ENCODE data around the gene SPSB1.
A peak's percentile ranks its signal among the peaks of the same experiment; 100 is the strongest.

SPSB1 gene

GRCh38 chr1:9302745-9303524 lies 10.2 kb downstream of the SPSB1 start:
- DNase-seq: no peak

DNA sequence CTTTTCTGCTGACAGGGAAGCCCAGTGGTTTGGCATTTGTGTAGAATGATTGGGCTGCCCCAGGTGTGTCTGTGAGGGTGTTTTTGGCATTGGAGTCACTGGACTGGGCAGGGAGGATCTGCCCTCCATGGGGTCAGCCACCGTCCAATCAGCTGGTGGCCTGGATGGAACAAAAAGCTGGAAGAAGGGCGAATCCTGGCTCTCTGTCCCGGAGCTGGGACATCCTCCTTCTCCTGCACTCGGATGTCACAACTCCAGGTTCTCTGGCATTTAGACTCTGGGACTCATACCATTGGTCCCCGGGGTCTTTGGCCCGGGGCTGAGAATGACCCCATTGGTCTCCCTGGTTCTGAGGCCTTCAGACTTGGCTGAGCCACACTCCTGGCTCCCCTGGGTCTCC lies 11.2 kb downstream of the SPSB1 start:
- no peak for DNase-seq

- no peak for DNase-seq
Measured at GRCh38 chr1:9305216-9305615, 12.5 kb downstream of the SPSB1 start.

DNA sequence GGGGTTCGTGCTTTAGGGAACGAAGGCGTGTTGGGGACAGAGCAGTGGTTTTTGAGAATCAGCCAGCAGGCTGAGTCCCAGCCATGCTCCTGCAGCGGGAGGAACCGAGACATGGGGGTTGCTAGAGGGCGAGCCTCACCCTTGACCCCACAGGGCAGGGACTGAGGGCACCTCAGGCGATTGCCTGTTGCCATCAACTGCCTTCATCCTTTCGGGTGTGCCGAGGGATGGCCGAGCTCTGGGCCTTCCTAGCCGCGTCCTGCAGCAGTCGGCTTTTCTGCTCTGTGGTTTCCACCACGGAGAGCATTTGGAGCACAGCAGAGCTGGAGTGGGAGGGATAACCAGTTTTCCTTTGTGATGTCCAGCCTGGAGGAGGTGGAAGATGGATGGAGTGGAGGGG lies 13.3 kb downstream of the SPSB1 start:
- DNase-seq: no peak

GRCh38 chr1:9307303-9307702 lies 14.6 kb downstream of the SPSB1 start:
- no peak for DNase-seq

GRCh38 chr1:9308236-9308785 lies 15.6 kb downstream of the SPSB1 start:
- no peak for DNase-seq

DNA sequence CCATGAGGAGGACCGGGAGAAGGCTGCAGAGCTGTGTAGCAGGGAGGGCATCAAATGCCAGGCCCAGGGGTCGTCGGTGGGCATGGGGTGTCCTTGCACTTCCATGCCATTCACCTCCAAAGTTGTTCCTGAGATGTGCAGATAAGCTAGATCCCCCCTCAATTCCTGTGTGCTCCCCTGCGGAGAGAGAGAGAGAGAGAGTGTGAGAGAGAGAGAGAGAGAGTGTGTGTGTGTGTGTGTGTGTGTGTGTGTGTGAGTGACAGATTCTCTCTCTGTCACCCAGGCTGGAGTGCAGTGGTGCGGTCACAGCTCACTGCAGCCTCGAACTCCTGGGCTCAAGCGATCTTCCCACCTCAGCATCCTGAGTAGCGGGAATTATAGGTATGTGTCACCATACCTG lies 16.4 kb downstream of the SPSB1 start:
- DNase-seq: no peak

- DNase-seq: no peak
Measured at GRCh38 chr1:9309991-9310390, 17.3 kb downstream of the SPSB1 start.

GRCh38 chr1:9311029-9311428 lies 18.3 kb downstream of the SPSB1 start:
- DNase-seq: no peak

DNA sequence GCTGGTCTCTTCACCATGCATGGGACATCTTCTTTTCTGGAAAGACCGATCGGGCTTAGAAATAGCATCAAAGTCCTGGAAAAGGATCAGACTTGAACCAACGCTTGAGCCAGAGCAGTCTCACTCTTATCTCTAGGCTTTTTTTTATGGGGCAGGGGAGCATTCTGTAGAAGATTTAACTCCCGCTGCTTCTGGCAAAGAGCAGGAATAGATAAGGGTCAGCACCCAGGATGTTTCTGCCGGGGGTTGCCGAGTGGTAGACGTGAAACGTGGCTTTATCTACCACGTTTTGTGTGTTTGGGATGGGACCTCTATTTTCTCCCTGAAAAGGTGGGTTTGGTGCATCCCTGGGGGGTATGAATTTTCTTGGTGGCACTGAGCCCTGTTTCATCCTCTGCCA lies 18.8 kb downstream of the SPSB1 start:
- DNase-seq: no peak

GRCh38 chr1:9312168-9312720 lies 19.6 kb downstream of the SPSB1 start:
- no peak for DNase-seq

GRCh38 chr1:9313576-9313975 lies 20.9 kb downstream of the SPSB1 start:
- no peak for DNase-seq

DNA sequence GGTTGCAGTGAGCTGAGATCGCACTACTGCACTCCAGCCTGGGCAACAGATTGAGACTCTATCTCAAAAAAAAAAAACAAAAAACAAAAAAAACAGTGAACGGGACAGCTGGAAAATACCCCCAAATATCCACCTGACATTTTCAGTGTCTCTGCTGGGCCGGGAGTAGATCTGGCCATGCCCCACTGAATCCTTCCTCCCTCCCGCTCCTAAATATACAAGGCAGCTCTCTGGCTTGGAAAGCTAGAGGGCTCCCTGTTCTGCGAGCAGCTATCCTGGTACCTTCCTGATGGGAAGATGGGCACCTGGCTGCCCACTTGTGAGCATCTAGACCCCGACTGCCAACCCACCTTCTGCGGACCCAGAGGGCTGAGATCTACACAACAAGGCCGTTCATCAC lies 21.4 kb downstream of the SPSB1 start:
- no peak for DNase-seq

- no peak for DNase-seq
Measured at GRCh38 chr1:9314711-9315379, 22.2 kb downstream of the SPSB1 start.

DNA sequence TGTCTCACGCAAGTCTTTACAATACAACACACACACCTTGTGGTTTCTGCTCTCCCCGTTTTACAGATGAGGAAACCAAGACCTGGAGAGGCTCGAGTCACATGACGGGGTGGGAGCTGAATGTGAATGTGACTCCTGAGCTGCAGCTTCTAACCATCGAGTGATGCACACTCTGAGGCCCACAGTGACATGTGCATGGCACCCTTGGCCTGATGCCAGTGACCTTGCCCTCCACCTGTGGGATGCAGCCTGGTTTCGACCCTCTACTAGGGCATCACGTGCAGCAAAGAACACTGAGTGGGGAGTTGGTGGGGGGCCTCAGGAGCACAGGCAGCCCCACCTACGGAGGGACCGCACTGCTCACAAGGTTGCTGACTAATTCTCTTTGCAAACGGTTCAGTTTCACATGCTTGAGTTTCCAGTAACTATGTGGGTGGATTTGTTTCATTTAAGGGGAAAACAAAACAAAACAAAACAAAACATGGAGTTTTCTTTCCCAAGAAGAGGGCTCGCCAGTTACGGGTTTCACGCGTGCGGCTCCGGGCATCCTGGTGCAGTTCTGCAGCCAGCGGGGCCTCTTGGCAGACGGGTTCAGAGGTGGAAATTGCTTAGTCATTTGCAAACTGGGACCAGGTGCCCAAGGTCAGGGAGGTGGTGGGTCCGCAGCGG lies 22.9 kb downstream of the SPSB1 start:
- no peak for DNase-seq

- DNase-seq: no peak
Measured at GRCh38 chr1:9316080-9316444, 23.4 kb downstream of the SPSB1 start.

GRCh38 chr1:9316512-9316911 lies 23.8 kb downstream of the SPSB1 start:
- no peak for DNase-seq

- DNase-seq: no peak
Measured at GRCh38 chr1:9317072-9317471, 24.4 kb downstream of the SPSB1 start.

DNA sequence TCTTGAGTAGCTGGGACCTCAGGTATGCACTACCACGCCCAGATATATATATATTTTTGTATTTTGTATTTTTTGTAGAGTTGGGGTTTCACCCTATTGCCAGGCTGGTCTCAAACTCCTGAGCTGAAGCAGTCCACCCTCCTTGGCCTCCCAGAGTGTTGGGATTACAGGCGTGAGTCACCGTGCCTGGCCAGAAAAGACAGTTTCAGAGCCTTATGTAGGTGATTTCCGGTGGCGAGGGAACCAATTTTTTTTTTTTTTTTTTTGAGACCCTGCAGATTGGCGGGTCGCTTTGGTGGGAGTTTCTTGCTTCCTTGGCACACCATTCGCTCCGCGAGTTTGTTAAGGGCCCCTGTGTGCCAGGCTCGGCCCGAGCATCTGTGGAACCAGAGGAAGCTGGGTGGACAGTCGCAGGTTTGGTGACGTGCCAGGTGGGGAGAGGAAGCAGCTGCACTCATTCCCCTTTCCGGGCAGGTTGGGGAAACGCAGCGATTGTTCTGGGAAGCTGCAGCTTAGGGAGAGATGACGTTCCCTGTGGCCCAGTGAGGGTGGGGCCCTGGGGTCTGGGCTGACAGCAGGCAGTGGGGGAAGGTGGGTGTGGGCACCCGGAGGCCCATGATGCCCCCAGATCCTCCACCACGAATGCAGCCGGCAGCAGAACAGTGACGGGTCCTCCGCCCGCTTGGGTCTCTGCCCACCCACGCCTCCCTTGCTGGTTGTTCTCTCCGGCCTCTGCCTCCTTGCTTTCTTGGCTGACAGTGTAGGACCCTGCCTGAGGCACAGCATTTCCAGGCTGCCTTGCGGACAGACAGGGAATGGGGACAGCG lies 25.1 kb downstream of the SPSB1 start:
- peak; percentile 20 for DNase-seq

DNA sequence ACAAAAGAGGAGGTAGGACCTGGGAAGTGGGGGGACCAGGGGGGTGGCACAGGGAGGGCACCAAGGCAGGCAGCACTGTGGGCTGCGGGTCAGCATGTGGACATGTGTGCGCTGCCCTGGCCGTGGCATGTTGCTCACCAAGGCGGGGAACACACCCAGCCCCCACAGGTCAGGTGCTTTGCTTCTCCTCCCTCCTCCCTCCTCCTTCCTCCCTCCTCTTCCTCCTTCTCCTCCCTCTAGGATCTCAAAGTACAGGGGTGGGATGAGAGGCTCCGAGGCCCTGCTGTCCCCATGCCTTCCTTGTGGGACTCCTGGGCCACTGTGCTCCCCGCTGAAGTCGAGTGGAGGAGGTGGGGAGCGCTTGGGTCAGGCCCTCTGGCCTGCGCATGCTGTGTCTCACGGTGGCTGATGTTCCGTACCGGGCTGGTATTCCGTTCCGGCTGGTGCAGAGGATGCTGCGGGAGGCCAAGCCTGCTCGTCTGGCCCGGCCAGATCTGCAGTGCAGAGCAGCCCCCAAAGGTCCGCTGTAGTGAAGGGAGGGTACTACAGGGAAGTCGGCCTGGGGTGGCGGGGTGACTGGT lies 26.6 kb downstream of the SPSB1 start:
- DNase-seq: no peak

DNA sequence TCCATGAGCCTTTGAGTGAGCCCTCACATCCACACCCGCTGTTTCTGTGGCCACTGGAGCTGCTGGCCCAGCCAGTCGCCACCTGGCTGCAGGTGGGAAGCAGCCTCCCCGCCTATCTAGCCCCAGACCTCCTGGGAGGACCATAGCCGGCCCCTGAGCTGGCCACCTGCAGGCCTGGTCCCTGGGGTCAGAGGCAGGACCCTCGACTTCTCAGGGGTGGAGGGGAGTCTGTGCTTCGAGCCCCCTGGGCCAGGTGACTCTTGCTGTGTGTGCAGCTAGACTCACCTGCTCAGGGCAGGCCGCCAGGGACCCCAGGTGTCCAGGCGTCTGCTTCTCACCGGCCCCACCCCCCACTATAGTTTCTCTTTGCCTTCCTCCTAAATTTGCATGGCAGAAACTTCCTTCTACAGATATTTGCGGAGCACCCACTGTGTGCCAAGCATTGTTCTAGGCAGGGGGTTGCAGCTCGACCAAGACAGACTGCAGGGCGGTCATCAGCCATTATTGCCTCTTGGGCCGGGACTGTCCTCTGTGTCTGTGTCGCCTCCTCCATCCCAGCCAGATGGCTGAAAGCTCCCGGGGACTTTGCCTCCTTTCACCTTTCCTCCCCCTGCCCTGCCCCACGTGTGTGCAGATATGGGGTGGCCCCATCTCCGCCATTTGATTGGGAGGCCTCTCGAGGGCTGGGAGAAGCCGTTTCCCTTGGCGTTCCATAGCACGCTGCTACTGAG lies 27.3 kb downstream of the SPSB1 start:
- no peak for DNase-seq

Data from hematopoietic multipotent progenitor cell treated with erythropoietin and hydrocortisone succinate and interleukin-3 and kit ligand, for 4 days (in vitro differentiated cells).